Islet precursor cell (in vitro differentiated cells): Measurements from ENCODE around the gene IGFL4.

ENCODE experiments used
- DNase-seq: peaks from one replicate; pipeline ENCODE4 v3.0.0-alpha.2; 2018

IGFL4 gene

DNA sequence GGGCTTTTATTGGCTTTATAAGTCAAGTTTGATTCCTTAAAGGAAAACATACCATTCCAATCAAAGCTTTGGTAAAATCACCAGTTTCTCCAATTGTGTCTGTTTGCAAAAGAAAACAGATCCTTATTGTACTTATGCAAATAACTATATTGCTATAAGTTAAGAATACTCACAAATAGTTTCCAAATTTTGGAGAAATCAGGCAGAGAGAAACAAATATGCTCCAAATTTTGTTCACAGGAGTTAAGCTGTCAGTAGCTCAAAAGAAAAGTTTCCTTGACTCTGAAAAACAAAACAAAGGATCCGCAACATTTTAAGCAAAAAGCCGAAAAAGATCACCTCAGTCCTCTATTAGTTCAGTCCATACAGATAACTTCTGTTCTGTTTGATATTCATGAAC is 19.2 kb upstream of the IGFL4 start:
- DNase-seq = no peak

DNA sequence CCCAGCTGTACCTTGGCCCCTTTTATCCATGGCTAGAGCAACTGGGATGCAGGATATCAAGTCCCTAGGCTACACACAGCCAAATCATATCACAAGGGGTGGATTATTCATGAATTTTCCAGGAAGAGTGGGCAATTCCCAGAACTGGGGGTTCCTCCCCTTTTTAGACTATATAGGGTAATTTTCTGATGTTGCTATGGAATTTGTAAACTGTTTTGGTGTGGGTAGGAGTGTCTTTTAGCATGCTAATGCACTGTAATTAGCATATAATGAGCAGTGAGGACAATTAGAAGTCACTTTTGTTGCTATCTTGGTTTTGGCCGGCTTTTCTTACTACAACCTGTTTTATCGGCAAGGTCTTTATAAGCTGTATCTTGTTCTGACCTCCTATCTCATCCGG is 18.0 kb upstream of the IGFL4 start:
- DNase-seq = no peak

- no peak for DNase-seq
These were observed 15.7 kb upstream of the IGFL4 start for GRCh38 chr19:46056536-46056935.

GRCh38 chr19:46052896-46053295 is 12.1 kb upstream of the IGFL4 start:
- no peak for DNase-seq

DNA sequence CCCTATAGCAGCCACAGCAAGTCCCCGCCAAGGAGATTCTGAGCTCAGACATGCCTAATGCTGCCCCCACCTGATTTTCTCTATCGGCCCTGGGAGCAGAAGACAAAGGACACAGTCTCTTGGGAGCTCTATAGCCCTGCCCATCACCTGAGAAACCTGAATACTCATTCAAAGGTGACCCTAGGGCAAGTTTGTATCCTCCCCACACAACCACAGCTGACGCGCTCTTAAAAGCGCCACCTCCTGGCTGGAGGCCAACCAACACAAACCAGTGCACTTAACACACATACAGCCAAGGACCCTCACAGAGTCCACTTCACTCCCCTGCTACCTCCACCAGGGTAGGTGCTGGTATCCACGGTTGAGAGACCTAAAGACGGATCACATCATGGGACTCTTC is 8.8 kb upstream of the IGFL4 start:
- peak; percentile 69 for DNase-seq

- no peak for DNase-seq
These were observed 2.7 kb upstream of the IGFL4 start for GRCh38 chr19:46043519-46043918.

DNA sequence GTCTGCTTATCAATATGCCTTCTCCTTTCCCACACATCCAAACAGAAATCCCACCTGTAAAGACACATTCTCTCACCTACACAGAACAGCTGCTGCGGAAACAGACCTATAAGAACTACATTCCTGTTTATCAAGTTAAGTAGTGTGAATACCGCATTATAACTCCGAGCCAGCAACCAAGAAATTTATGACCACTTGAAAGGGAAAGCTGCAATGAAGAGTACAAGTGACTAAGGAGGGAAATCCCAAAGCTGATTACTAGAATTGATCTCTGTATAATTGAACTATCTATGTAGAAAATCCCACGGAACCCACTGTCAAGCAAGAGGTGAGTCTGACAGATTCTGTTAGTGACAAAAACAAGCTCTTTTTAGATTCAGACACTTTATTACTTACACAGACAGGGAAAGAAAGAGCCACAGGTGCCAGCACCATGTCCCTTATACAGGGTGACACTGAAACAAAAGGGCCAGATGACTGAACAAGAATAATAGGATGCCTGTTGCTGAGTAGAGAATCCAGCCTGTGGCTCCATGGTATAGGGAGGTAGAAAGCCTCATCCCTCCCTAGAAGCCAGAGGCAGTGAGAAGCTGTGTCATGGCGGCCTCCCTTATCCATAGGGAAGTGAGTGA is 1.6 kb upstream of the IGFL4 start:
- no peak for DNase-seq

DNA sequence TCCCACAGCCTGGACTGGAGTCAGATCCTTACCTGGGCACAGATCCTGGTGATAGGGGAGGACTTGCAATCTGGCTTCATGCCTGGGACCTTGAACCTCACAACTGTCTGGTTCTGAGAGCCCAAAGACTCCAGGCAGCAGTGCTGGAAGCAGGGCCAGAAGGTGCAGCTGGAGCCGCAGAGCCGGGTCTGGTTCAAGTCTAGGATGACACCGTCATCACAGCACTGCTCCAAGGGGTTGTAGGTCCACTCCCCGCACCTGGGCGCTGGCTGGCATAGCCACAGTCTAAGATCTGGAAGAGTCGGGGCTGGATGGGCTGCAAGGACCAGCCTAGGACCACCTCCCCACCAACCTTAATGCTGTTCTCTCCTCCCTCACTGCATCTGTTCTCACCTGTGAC is 677 bp downstream of the IGFL4 start:
- DNase-seq = no peak

DNA sequence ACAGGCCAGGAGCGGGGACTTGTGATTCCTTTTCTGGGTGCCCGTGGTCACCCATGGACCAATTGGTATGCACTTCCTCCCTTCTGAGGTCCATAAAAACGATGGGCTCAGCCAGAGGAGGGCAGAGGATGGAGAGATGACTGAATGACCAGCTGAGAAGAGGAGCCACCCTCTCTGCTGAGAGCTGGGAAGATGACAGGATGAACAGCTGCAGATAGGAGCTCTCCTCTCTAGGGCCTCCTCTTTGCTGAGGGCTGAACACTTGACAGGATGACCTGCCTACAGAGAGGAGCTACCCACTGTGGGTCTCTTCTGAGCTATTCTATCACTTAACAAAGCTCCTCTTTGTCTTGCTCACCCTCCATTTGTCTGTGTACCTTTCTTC is 4.1 kb downstream of the IGFL4 start:
- DNase-seq = no peak

DNA sequence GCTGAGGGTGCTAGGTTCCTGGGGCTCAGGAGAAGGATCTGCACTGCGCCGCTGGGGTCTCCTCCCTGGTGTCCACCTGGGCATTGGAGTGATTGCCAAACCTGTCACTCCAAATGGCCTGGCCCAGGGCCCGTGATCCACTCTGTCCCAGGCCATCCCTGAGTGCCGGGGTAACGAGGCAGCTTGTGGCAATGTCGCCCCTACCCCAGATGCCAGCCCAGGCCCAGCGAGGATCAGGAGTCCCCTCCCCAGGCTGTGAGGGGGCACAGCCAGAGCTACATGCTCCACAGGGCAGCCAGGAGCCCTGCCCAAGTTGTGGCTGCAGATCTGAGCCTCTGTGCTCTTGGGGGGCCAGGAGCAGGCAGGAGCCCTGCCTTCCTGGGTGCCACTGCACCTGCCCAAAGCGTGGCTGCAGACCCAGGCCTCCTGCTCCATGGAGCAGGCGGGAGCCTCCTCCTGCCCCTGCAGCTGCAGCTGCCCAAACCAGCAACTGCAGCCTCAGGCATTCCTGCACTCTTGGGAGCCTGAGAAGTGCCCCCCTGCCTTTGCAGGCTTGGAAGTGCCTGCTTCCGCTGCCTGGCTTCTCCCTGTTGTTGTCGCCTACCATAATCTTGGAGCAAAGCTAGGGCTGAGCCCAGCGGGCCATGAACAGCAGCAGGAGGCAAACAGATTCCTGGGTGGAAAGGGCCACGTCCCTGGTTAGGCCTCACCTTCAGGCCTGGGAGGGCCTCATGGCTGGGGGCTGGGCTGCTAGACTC is 4.6 kb downstream of the IGFL4 start:
- DNase-seq = no peak

GRCh38 chr19:46035546-46035945 is 5.3 kb downstream of the IGFL4 start:
- no peak for DNase-seq

DNA sequence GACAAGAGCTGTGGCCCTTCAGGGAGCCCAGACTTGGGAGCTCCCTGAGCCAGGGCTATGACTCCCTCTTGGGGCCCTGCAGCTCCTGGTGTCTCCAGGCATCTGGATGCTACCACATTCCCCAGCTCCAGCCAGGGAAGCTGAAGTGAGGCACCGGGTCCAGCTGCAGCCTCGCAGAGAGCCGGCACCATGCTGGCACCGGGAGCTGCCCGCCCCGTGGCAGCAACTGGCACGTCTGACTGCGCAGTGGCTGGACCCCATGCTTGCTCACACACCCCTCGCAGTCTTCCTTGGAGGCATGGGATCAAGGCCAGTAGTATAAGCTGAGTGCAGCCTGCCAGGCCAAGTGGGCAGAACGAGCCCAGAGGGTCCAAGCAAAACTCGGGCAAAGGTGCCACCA is 7.4 kb downstream of the IGFL4 start:
- no peak for DNase-seq

- DNase-seq = no peak
These were observed 8.2 kb downstream of the IGFL4 start for GRCh38 chr19:46032597-46033025.

DNA sequence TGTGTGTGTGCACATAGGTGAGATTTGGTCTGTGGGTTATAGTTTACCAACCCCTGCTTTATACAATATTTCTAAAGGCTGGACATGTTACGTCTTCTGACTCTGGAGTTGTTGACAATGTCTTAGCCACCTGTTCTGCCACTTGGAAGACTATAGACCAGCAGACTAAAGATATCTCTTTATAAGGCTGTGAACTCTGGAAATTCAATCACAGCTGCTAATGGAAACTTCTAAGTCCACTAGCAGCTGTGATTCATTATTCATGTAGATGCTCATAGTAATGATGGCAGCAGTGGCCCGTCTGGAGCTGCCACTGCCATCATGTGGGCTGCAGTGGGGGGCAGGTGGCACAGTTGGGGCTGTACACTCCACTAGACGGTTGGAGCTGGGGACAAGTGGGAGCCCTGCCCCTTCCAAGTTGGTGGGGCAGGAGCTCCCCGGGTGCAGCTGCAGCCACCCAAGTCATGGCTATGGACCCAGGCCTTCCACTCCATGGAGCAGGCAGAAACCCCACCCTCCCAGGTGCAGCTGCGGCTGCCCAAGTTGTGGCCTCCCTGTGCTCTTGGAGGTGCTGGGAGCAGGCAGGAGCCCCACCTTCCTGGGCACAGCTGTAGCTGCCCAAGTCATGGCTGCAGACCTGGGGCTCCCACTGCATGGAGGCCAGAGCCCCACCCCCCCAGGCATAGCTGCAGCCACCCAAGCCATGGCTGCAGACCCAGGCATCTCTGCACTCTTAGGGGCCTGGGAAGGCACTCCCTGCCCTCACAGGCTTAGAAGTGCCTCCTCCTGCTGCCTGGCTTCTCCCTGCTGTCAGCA is 8.8 kb downstream of the IGFL4 start:
- DNase-seq = no peak

DNA sequence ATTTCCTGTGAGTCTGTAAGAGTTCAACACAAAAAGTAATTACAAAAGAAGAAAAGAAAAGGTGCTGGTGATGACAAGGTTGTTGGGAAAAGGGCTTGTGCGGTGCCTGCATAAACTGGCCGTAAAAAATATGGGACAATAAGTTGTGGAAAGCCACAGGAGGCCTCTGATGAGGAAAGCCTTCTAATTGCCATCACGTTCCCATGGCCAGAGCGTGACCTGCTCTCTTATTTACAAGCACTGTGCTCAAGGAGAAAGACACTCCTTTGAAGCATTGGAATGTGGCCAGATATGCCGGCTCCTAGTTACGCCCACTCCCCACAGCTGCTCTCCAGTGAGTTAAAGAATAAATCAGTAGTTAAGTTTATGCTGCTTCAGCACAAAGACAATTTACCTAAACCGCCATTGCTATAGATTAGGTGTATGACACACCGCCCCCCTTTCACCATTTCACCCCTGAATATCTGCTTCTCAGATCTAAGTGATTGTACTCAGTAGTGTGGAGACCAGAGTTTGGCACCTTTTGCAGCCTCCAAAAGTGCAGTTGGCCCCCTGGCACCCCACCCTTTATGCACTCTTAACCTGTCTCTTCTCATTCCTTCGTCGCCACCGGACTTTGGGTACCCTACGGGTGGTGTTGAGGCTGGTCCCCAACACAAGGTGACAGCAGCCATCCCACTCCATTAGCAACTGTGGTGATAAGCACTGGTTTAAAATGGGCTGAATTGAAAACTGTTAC is 9.8 kb downstream of the IGFL4 start:
- DNase-seq = peak; percentile 73

- DNase-seq = no peak
These were observed 15.0 kb downstream of the IGFL4 start for GRCh38 chr19:46025835-46026234.

DNA sequence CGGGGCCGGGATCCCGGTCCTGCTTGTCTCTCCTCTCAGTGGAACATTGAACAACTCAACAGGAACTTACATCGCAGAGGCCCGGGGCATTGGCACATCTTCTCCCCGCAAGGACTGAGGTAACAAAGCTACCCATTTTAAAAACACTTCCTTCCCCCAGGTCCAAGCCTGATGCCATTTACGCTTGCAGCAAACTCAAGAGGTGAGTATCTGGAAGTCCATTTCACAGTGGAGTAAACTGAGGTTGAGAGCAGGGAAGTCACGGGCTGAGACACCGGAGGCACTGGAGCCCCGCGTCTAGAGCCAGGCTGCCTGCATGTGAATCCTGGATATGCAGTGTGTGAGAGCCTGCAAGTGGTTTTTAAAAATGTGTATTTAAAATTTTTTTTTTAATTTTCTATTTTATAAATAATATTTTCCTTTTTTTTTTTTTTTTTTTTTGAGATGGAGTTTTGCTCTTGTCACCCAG is 17.5 kb downstream of the IGFL4 start:
- peak; percentile 27 for DNase-seq

DNA sequence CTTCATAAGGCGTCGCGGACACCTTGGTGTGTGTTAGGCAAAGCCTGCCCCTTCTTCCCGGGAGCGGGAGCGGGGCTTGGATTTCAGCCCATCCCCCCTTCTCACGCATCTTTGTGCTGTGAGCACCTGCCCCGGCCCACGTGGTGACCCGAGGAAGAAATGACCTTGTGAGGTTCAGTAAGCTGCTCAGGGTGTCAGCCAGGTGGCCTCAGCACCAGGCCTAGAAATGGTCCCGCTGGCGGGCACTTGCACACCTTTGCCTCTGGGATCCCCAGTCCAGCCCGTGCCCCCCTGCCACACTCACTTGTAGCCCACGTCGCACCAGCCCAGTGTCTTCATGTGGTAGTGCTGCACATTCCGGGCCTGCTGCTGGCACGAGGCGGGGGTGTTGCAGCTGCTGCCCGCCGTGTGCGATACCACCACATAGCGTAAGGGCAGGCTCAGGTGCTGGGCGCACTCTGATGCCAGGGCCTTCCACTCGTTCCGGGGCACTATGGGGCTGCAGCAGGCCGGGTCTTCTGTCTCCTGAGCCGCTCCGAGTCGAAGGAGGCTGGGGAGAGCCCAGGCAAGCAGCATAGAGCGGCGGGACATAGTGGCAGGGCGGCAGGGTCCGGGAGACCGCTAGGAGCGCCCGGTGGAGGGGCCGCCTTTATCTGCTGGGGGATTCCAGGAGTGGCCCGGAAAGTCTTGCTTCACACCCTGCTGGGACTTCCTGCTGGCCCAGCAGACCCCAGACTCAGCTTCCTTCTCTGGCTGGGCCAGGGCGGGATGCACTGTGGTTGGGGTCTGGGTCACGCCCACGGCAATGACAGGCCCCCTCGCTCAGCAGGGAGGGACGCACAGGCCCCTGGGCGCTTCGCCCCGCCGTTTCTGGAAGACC is 18.1 kb downstream of the IGFL4 start, which contains the start of gene PGLYRP1:
PGLYRP1 (minus strand) TSS at position 623 of the 880 bp plus-strand sequence; CDS start at position 591, 32 bp downstream.
- peak; percentile 53 for DNase-seq

DNA sequence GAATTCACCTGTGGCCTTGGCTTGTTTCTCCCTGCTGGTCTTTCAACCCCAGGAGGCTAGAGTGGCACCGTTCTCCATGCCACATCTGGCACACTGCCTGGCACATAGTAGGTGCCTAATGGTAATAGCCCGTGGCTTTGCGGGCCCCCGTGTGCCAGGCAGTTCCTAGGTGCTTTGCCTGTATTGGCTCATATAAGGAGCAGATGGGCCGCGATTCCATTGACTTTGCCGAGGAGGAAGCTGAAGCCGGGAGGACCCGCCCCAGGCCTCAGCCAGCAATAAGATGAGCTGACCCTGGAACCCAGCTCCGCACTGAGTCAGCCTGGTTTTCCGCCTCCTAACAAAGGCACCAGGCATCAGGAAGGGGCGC is 18.8 kb downstream of the IGFL4 start:
- no peak for DNase-seq

GRCh38 chr19:46021531-46022041 is 19.2 kb downstream of the IGFL4 start:
- peak; percentile 42 for DNase-seq

GRCh38 chr19:46020819-46021125 is 20.0 kb downstream of the IGFL4 start:
- DNase-seq = peak; percentile 52

- peak; percentile 38 for DNase-seq
These were observed 21.5 kb downstream of the IGFL4 start for GRCh38 chr19:46019270-46019669.
